GM12892 (cell line): ENCODE measurements around the gene MYH14.

ENCODE experiments used
- POLR2A ChIP-seq: IDR thresholded peaks from 2 replicates; pipeline ENCODE4 v1.6.1; 2011; ENCODE audit warnings: low read depth, low read length, control low read depth
- TAF1 ChIP-seq: IDR thresholded peaks from 2 replicates; pipeline ENCODE4 v1.6.1; 2011; ENCODE audit warnings: low read depth, mild to moderate bottlenecking, control low read depth, low read length, borderline replicate concordance

DNA sequence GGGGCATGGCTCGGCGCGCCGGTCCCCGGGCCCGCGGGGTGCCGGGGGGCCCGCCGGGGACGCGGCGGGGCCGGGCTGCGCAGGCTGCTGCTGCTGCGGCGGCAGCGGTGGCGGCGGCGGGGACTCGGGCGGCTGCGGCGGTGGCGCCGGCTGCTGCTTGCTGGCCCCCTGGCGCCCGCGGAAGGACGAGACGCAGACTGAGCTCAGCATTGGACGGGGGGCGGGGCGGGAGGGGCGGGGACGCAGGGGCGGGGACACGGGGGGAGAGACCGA, 125.4 kb downstream of the MYH14 start:
- no peak for TF ChIP-seq TAF1
- no peak for TF ChIP-seq POLR2A
